GM12878 (cell line): ENCODE measurements around the gene ADAMTS4. TPM values are rescaled to one million over a fixed set of nuclear protein-coding genes. Genes with fewer than 3 reads are reported as not detected.

Experiments
- ATAC-seq: fragments of 200-7000 bp; cut with Tn5 transposase; 3 replicates; pipeline ENCODE4 v1.9.1; 2020; ENCODE audit warnings: mild to moderate bottlenecking, moderate library complexity
- BruUV-seq: library from RNA; stranded (reverse); fragments of 400-500 nt; replicated peaks from 2 replicates; lab custom pipeline; 2021; lab: Mats Ljungman, UMichigan
- CTCF ChIA-PET: fragments of 300-600 bp; sonication (Branson Sonifier 250); formaldehyde crosslinking; extraction: SDS; loops from one replicate; lab custom pipeline; 2021; ENCODE audit warnings: inconsistent platforms; lab: Yijun Ruan, JAX
- POLR2A ChIA-PET: fragments of 350-600 bp; formaldehyde crosslinking; extraction: SDS; loops from one replicate; lab custom pipeline; 2021; ENCODE audit warnings: inconsistent platforms; lab: Charles Lee
- RAD21 ChIA-PET: fragments of 300-600 bp; sonication (Branson Sonifier 250); formaldehyde crosslinking; loops from one replicate; lab custom pipeline; 2023; ENCODE audit warnings: antibody characterized with exemption; ENCODE audit not compliant: unreplicated experiment; lab: Charles Lee
- SMC1A ChIA-PET: fragments of 300-600 bp; sonication (Branson Sonifier 250); formaldehyde crosslinking; loops from one replicate; lab custom pipeline; 2023; ENCODE audit not compliant: unreplicated experiment, uncharacterized antibody; lab: Charles Lee
- DNase-seq: peaks from one replicate; pipeline ENCODE4 v3.0.0-alpha.2; 2011; ENCODE audit warnings: low read depth, low spot score
- FAIRE-seq: peaks from 3 replicates; lab custom pipeline; 2011; peaks lifted over from hg19 to GRCh38; lab: Jason Lieb, UNC
- H2AFZ ChIP-seq: 2 replicates; pipeline ENCODE4 v1.6.0; 2011; ENCODE audit warnings: low read depth, low read length, control low read depth; ENCODE audit not compliant: control insufficient read depth
- H3K27ac ChIP-seq: 2 replicates; pipeline ENCODE4 v1.5.1; 2011; ENCODE audit warnings: control low read depth; ENCODE audit not compliant: control insufficient read depth, insufficient read depth
- H3K27me3 ChIP-seq, 2 experiments: replicated peaks in 1 of 2; 2 replicates each; pipeline versions ENCODE4 v1.6.0 to v1.6.1; 2011; ENCODE audit warnings: low read length in 1 of 2; ENCODE audit not compliant: control insufficient read depth in 2 of 2, insufficient read depth in 2 of 2
- H3K36me3 ChIP-seq, 2 experiments: 2 replicates each; pipeline ENCODE4 v1.5.1; 2011; ENCODE audit warnings: low read length in 1 of 2; ENCODE audit not compliant: control insufficient read depth in 2 of 2, insufficient read depth in 2 of 2
- H3K4me1 ChIP-seq: 2 replicates; pipeline ENCODE4 v1.6.1; 2011; ENCODE audit warnings: mild to moderate bottlenecking, low read length, moderate library complexity, mixed read lengths; ENCODE audit not compliant: control insufficient read depth, insufficient read depth
- H3K4me2 ChIP-seq: 2 replicates; pipeline ENCODE4 v1.6.0; 2011; ENCODE audit warnings: control low read depth; ENCODE audit not compliant: control insufficient read depth, insufficient read depth
- H3K4me3 ChIP-seq: fragments of 200-600 bp; sonication (generic); 2 replicates; pipeline ENCODE4 v1.5.1; 2016
- H3K79me2 ChIP-seq: 2 replicates; pipeline ENCODE4 v1.6.0; 2011; ENCODE audit warnings: low read length; ENCODE audit not compliant: control insufficient read depth, insufficient read depth
- H3K9ac ChIP-seq: 2 replicates; pipeline ENCODE4 v1.8.0; 2011; ENCODE audit warnings: low read length, control low read depth, mixed read lengths; ENCODE audit not compliant: control insufficient read depth, insufficient read depth
- H3K9me3 ChIP-seq: replicated peaks from 3 replicates; pipeline ENCODE4 v1.5.1; 2011; ENCODE audit warnings: mild to moderate bottlenecking, low read length; ENCODE audit not compliant: control insufficient read depth, insufficient read depth
- H4K20me1 ChIP-seq: 2 replicates; pipeline ENCODE4 v1.6.0; 2011; ENCODE audit not compliant: control insufficient read depth, insufficient read depth
- BHLHE40 ChIP-seq, 2 experiments: fragments of 450-650 bp in 1 of 2; IDR thresholded peaks; 2 replicates each; pipeline ENCODE4 v1.6.1; 2011 to 2017; ENCODE audit warnings: low read depth in 2 of 2, borderline replicate concordance in 1 of 2, improper control_type of control experiment in 1 of 2, low read length in 1 of 2, mild to moderate bottlenecking in 1 of 2
- BRCA1 ChIP-seq: IDR thresholded peaks from 2 replicates; pipeline ENCODE4 v1.6.1; 2011; ENCODE audit warnings: low read depth, low read length, improper control_type of control experiment
- EP300 ChIP-seq, 2 experiments: fragments of 150-350 bp in 1 of 2; IDR thresholded peaks; 2 replicates each; pipeline ENCODE4 v1.6.1; 2011 to 2012; ENCODE audit warnings: low read depth in 2 of 2, low read length in 2 of 2, borderline replicate concordance in 1 of 2, improper control_type of control experiment in 1 of 2, inconsistent platforms in 1 of 2; ENCODE audit not compliant: control insufficient read depth in 1 of 2
- FOXK2 ChIP-seq: fragments of 450-650 bp; IDR thresholded peaks from 2 replicates; pipeline ENCODE4 v1.6.1; 2017; ENCODE audit warnings: mild to moderate bottlenecking, moderate library complexity
- HCFC1 ChIP-seq: fragments of 150-350 bp; IDR thresholded peaks from 2 replicates; pipeline ENCODE4 v1.6.1; 2014; ENCODE audit warnings: low read length
- KAT2A ChIP-seq: conservative IDR thresholded peaks from 2 replicates; pipeline ENCODE4 v1.6.1; 2011; ENCODE audit warnings: low read depth, low read length; ENCODE audit not compliant: control insufficient read depth
- SMC3 ChIP-seq: IDR thresholded peaks from 2 replicates; pipeline ENCODE4 v1.6.1; 2011; ENCODE audit warnings: low read length, improper control_type of control experiment, borderline replicate concordance
- SP1 ChIP-seq: IDR thresholded peaks from one replicate; pipeline ENCODE4 v1.6.1; 2011; ENCODE audit warnings: low read depth, low read length
- ZNF274 ChIP-seq: IDR thresholded peaks from one replicate; pipeline ENCODE4 v1.8.0; 2011; ENCODE audit not compliant: insufficient read length, insufficient read depth
- WGBS: methylation state at CpG from one replicate; pipeline ENCODE4 v1.1.6; 2016; ENCODE audit warnings: low lambda C conversion rate; ENCODE audit not compliant: insufficient replicate concordance, insufficient coverage; ENCODE audit errors: missing lambda C conversion rate; 5-methylcytosine and 5-hydroxymethylcytosine counted together
- in situ Hi-C: fragments of 300-500 bp; cut with MboI; formaldehyde crosslinking; loops from 9 replicates; pipeline ENCODE4 v1.14.3; 2018; ENCODE audit warnings: mixed read lengths
- intact Hi-C: fragments of 100-400 bp; cut with micrococcal nuclease; formaldehyde crosslinking; loops from one replicate; pipeline ENCODE4 v1.14.2; 2022; ENCODE audit not compliant: unreplicated experiment
- polyA plus RNA-seq, 11 experiments: library from polyadenylated mRNA; depleted of rRNA in 4 of 11; unstranded in 6 of 11; stranded (reverse) in 5 of 11; fragments of >200 nt; fragmentation: Nextera tagmentation in 4 of 11; fragmentation: Illumina TruSeq in 1 of 11; extraction: Ambion mirVana in 4 of 11; extraction: Trizol in 1 of 11; gene quantifications; 1 replicate in 1 of 11; 2 replicates in 10 of 11; pipeline versions ENCODE4 v1.2.1 to v1.2.3, GENCODE V29; 2011 to 2016; ENCODE audit warnings: inconsistent platforms in 2 of 11, missing spikeins in 2 of 11, low read depth in 1 of 11
- total RNA-seq, 4 experiments: library from RNA; depleted of rRNA in 3 of 4; stranded (reverse); fragments of >200 nt in 3 of 4; fragmentation: Illumina TruSeq in 1 of 4; extraction: Trizol in 1 of 4; gene quantifications; 2 replicates each; pipeline versions ENCODE4 v1.2.1 to v1.2.3, GENCODE V29; 2013 to 2021
- TF ChIP-seq, protein P1 (sequence below): IDR thresholded peaks from 2 replicates; pipeline ENCODE4 v1.6.1; 2012; ENCODE audit warnings: mild to moderate bottlenecking, low read depth, low read length
- TF ChIP-seq, protein P2 (sequence below): IDR thresholded peaks from 2 replicates; pipeline ENCODE4 v1.6.1; 2011; ENCODE audit warnings: low read depth, mild to moderate bottlenecking, low read length, moderate library complexity, borderline replicate concordance; ENCODE audit errors: extremely low read depth
- TF ChIP-seq, protein P3 (sequence below): fragments of 450-650 bp; formaldehyde crosslinking; IDR thresholded peaks from 2 replicates; pipeline ENCODE4 v1.4.0; 2022; ENCODE audit warnings: mild to moderate bottlenecking, moderate library complexity
- TF ChIP-seq, protein P4 (sequence below): fragments of 450-650 bp; IDR thresholded peaks from 2 replicates; pipeline ENCODE4 v1.6.1; 2016; ENCODE audit warnings: mild to moderate bottlenecking

ADAMTS4 gene
- total and polyA plus RNA-seq, 10 of the 15 experiments (the other 5 are each of a cell fraction or from before 2014, with no cell fraction given): 0.01 to 0.13 (median 0.05) TPM; not detected in 2

DNA sequence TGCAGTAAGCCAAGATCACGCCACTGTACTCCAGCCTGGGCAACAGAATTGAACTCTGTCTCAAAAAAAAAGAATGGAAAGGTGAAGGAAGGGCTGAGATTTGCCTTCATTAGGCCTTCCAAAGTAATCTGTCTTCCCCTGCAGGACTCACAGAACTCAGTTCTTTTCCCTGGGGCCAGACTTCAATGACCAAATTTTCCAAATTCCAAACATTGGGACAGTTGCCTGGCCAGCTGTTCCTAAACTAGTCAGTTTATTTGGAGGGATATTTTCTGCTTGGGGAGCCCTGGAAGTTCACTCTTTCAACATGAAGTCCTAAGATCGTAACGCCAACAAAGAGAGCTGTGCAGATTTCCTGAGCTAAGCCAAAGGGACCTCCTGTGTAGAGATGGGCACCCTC, 61.0 kb downstream of the ADAMTS4 start:
- TF ChIP-seq, protein P1, sequence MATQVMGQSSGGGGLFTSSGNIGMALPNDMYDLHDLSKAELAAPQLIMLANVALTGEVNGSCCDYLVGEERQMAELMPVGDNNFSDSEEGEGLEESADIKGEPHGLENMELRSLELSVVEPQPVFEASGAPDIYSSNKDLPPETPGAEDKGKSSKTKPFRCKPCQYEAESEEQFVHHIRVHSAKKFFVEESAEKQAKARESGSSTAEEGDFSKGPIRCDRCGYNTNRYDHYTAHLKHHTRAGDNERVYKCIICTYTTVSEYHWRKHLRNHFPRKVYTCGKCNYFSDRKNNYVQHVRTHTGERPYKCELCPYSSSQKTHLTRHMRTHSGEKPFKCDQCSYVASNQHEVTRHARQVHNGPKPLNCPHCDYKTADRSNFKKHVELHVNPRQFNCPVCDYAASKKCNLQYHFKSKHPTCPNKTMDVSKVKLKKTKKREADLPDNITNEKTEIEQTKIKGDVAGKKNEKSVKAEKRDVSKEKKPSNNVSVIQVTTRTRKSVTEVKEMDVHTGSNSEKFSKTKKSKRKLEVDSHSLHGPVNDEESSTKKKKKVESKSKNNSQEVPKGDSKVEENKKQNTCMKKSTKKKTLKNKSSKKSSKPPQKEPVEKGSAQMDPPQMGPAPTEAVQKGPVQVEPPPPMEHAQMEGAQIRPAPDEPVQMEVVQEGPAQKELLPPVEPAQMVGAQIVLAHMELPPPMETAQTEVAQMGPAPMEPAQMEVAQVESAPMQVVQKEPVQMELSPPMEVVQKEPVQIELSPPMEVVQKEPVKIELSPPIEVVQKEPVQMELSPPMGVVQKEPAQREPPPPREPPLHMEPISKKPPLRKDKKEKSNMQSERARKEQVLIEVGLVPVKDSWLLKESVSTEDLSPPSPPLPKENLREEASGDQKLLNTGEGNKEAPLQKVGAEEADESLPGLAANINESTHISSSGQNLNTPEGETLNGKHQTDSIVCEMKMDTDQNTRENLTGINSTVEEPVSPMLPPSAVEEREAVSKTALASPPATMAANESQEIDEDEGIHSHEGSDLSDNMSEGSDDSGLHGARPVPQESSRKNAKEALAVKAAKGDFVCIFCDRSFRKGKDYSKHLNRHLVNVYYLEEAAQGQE: no peak
- TF ChIP-seq, protein P2, sequence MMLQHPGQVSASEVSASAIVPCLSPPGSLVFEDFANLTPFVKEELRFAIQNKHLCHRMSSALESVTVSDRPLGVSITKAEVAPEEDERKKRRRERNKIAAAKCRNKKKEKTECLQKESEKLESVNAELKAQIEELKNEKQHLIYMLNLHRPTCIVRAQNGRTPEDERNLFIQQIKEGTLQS: no peak
- no peak for TF ChIP-seq BHLHE40 (IDR thresholded peaks at IDR 0.05; ENCODE audit: borderline replicate concordance in 1 of 2, low read depth in 2 of 2, low read length in 1 of 2)
- TF ChIP-seq, protein P3, sequence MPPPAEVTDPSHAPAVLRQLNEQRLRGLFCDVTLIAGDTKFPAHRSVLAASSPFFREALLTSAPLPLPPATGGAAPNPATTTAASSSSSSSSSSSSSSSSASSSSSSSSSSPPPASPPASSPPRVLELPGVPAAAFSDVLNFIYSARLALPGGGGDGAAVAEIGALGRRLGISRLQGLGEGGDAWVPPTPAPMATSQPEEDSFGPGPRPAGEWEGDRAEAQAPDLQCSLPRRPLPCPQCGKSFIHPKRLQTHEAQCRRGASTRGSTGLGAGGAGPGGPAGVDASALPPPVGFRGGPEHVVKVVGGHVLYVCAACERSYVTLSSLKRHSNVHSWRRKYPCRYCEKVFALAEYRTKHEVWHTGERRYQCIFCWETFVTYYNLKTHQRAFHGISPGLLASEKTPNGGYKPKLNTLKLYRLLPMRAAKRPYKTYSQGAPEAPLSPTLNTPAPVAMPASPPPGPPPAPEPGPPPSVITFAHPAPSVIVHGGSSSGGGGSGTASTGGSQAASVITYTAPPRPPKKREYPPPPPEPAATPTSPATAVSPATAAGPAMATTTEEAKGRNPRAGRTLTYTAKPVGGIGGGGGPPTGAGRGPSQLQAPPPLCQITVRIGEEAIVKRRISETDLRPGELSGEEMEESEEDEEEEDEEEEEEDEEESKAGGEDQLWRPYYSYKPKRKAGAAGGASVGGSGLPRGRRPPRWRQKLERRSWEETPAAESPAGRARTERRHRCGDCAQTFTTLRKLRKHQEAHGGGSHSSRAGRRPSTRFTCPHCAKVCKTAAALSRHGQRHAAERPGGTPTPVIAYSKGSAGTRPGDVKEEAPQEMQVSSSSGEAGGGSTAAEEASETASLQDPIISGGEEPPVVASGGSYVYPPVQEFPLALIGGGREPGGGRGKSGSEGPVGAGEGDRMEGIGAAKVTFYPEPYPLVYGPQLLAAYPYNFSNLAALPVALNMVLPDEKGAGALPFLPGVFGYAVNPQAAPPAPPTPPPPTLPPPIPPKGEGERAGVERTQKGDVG (CRISPR knock-in tag): no peak
- no peak for TF ChIP-seq FOXK2
- TF ChIP-seq KAT2A: no peak
- no peak for TF ChIP-seq SP1
- TF ChIP-seq BRCA1: no peak
- no peak for TF ChIP-seq EP300 (IDR thresholded peaks at IDR 0.05; ENCODE audit: borderline replicate concordance in 1 of 2, control insufficient read depth in 1 of 2, low read depth in 2 of 2, low read length in 2 of 2)
- TF ChIP-seq, protein P4, sequence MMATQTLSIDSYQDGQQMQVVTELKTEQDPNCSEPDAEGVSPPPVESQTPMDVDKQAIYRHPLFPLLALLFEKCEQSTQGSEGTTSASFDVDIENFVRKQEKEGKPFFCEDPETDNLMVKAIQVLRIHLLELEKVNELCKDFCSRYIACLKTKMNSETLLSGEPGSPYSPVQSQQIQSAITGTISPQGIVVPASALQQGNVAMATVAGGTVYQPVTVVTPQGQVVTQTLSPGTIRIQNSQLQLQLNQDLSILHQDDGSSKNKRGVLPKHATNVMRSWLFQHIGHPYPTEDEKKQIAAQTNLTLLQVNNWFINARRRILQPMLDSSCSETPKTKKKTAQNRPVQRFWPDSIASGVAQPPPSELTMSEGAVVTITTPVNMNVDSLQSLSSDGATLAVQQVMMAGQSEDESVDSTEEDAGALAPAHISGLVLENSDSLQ: no peak
- no peak for TF ChIP-seq SMC3
- no peak for TF ChIP-seq ZNF274
- no peak for TF ChIP-seq HCFC1
- ChIA-PET RAD21 (interaction anchor here (0.5 to 2.8 kb wide), 7 partner anchors 20 to 744 kb away, joined by 3 to 15 read pairs (median 3); partner anchors contain the start of genes ARHGAP30, KLHDC9, NIT1 and PFDN2), POLR2A (interaction anchor here (0.9 to 1.2 kb wide), 2 partner anchors 11 to 356 kb away, joined by 3 read pairs; no protein-coding TSS in a partner anchor), SMC1A (interaction anchor here (0.7 to 4.4 kb wide), 15 partner anchors 8 to 140 kb away, joined by 3 to 26 read pairs (median 4); partner anchors contain the start of genes ARHGAP30, B4GALT3, KLHDC9 and NIT1), CTCF (interaction anchor here (0.7 to 6.2 kb wide), 17 partner anchors 9 to 244 kb away, joined by 3 to 60 read pairs (median 6); partner anchors contain the start of genes ARHGAP30, KLHDC9, NIT1 and PFDN2)
- BruUV-seq: no TSS peak
- no peak overlapping the region for H3K4me2 ChIP-seq
- FAIRE-seq (no peak), DNase-seq (no peak), ATAC-seq (no peak)
- H3K27ac ChIP-seq: no peak overlapping the region
- no peak overlapping the region for H2AFZ ChIP-seq
- in situ Hi-C loops: no loop called here
- intact Hi-C loops: no loop called here
- no peak overlapping the region for H3K4me3 ChIP-seq
- H3K4me1 ChIP-seq: no peaks in the 10 kb centered on the region
- H4K20me1 ChIP-seq: no peaks in the 10 kb centered on the region
- H3K36me3 ChIP-seq: no peaks in the 10 kb centered on the region
- no peaks in the 10 kb centered on the region for H3K27me3 ChIP-seq
- WGBS: 97% methylated on average over 3 of the region's 3 CpGs
- H3K79me2 ChIP-seq: peaks cover 18% of the 10 kb centered on the region
- no peak overlapping the region for H3K9ac ChIP-seq
- no peaks in the 10 kb centered on the region for H3K9me3 ChIP-seq
